Inflammatory macrophage treated with lipopolysaccharide for 1 hour (primary cell): Measurements from ENCODE around the gene GTF2A1.
"Not testable (repeated sequence)": the region's sequence is repeated elsewhere in the genome, so short reads cannot be mapped to it uniquely, and the experiment has no call there.

Experiments used
- DNase-seq, 2 donors: peaks; one replicate each; pipeline ENCODE4 v3.0.0-alpha.2; 2020 to 2022

GTF2A1 gene

GRCh38 chr14:81224222-81224621 is 3.5 kb upstream of the GTF2A1 start:
- no peak for DNase-seq

- not testable (repeated sequence) for DNase-seq
Observed at GRCh38 chr14:81223788-81224187, 3.0 kb upstream of the GTF2A1 start.

DNA sequence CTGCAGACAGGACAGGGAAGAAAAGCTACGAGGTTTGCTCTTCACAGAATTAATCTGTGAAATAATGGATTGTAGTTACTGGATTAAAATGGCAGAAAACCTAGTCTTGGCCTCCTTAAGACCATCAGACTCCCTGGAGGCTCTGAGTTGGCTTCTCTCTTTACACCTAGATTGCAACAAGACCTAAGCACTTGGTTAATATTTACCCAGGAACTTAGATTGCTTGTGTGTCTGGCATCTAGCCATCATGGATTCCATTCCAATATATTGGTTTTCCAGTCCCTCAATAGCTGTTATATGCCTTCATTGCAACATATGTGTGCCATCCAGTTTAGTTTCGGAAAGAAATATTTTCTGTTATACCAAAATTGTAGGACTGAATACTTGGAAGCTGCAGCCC is 1.9 kb upstream of the GTF2A1 start:
- DNase-seq = no peak

- DNase-seq = no peak
Observed at GRCh38 chr14:81222126-81222525, 1.4 kb upstream of the GTF2A1 start.

DNA sequence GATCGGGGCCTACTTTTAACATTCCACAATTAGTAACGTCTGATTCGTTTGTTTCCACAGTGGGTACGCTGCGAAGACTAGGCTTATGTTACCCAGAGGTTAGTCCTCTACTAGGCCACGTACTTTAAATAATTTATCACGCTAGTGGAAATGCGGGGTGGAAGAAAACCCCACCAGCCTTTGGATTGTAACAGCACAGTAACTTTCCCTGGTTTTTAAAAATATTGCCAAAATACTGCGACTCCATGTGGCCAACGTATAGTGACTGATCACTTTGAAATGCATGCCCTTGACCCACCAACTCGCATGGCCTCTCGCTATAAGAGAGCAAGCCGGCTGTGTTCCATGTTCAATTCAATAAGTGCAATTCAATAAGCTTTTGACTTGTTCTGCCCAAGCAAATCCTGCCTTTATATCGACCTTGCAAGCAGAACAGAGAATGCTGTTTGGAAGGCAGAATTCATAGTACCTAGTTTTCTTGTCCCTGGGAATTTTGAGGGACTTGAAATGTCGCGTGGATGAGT is 882 bp upstream of the GTF2A1 start:
- DNase-seq = no peak

- DNase-seq = no peak
Observed at GRCh38 chr14:81220580-81220829, 254 bp downstream of the GTF2A1 start.

DNA sequence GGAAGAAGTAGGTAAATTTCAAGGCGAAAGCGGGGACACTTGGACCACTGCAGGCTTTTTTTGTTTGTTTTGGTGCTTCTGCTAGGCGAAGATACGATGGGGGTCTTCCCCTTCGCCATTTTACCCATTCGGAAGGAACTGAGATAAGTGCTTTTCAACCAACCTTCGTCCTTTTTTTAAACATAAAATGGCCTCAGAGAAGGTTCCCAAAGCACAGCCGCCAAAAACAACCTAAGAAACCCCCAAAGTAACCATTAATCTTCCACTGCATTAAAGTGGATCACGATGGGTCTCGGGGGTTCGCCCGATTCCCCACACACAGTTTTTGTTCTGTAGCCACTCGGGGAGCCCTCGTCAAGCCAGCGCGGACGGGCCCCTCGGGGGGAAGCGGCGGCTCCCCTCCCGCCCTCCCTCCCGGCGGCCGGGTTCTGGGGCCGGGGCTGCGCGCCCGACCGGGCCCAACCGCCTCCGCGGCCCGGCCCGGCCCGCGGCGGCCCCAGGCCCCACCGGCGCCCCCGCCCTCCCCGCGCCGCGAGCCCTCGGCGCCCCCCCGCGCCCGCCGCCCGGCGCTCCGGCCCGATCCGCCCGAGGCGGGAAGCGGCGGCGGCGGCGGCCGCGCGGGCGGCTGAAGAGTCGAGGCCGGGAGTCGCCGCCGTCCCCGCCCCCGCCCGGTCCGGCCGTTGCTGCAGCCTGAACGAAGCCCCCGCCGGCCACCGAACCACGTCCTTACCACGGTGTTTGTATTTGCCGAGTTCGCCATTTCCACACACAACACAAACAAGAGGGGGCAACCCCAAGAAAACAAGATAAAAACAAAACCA is 790 bp downstream of the GTF2A1 start:
- DNase-seq = peak; percentile 31 to 40

GRCh38 chr14:81219210-81219758 is 1.5 kb downstream of the GTF2A1 start:
- peak; percentile 97 to 98 for DNase-seq

DNA sequence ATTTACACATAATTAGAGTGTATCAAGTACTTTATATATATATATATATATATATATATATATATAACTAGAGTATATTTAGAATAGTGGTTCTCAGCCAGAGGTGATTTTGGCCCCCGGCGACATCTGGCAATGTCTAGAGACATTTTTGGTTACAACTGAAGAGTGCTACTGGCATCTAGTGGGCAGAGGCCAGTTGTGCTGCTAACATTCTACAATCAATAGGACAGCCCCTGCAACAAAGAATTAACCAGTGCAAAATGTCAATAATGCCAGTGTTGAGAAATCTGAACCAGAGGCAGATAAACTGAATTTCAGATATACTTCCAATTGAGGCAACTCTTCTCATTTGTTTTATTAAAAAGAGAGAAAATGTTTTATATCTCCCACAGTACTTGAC is 8.9 kb downstream of the GTF2A1 start:
- peak; percentile 45 to 68 for DNase-seq

- peak; percentile 68 to 83 for DNase-seq
Observed at GRCh38 chr14:81209167-81209836, 11.5 kb downstream of the GTF2A1 start.

DNA sequence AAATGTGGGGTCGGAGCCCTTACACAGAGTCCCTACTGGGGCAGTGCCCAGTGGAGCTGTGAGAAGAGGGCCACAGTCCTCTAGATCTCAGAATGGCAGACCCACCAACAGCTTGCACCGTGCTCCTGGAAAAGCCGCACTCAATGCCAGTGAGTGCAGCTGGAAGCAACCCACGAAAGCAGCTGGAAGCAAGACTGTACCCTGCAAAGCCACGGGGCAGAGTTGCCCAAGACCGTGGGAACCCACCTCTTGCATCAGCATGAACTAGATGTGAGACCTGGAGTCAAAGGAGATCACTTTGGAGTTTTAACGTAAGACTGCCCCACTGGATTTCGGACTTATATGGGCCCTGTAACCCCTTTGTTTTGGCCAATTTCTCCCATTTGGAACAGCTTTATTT is 12.3 kb downstream of the GTF2A1 start:
- DNase-seq = peak in 1 of 2 donors; percentile 47

GRCh38 chr14:81206115-81206514 is 14.6 kb downstream of the GTF2A1 start:
- no peak for DNase-seq

DNA sequence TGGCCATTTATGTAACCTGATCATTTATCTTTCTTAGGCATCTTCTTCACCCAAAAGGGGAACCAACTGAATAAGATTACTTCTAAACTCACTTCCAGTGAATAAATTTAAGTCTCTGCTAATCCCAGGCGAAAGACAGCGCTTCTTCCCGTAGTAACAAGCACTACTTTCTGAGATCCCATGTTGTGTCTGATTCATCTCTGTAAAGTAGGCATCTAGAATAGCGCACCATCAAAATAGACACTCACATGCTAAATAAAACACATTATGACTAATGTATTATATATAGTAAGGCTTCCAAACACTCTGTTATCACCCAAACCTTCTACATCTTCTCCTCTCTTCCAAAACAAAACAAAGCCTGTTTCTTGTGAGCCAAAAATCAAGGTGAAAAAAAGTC is 15.1 kb downstream of the GTF2A1 start:
- DNase-seq = no peak

- peak in 1 of 2 donors; percentile 31 for DNase-seq
Observed at GRCh38 chr14:81200054-81200453, 20.7 kb downstream of the GTF2A1 start.

DNA sequence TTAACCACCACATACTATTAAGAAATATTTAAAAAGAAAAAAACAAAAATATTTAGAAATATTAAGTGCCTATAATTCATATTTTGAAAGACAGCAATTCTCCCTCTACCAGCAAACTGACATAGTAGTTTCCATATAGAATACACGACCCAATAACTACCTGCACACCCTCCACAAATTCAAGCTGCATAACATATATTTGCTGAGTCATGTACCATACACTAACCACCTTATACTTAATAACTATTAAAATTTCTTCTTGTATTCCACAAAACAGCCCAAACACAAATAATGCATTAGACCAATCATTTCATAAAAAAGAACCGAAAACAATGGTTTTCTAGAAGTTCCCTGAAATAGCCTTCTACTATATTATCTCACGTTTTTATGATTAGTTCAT is 21.7 kb downstream of the GTF2A1 start:
- DNase-seq = no peak

DNA sequence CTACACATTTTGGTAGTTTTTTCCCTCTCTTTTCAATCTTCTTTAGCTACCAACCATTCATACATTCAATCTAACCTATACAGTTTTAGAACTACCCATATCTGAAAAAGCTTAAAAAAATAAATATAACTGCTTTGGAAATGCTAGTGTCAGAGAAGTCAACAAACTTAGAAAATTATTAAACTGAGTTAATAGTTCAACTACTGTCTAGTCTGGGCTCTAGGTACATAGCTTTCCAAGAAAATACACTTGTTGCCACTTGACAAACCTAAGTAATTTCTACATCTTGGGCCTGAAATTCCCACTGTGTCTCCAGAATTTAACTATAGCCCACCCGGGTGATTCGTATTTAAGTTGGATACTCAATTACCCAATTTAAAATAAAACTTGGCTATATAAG is 22.1 kb downstream of the GTF2A1 start:
- DNase-seq = no peak

DNA sequence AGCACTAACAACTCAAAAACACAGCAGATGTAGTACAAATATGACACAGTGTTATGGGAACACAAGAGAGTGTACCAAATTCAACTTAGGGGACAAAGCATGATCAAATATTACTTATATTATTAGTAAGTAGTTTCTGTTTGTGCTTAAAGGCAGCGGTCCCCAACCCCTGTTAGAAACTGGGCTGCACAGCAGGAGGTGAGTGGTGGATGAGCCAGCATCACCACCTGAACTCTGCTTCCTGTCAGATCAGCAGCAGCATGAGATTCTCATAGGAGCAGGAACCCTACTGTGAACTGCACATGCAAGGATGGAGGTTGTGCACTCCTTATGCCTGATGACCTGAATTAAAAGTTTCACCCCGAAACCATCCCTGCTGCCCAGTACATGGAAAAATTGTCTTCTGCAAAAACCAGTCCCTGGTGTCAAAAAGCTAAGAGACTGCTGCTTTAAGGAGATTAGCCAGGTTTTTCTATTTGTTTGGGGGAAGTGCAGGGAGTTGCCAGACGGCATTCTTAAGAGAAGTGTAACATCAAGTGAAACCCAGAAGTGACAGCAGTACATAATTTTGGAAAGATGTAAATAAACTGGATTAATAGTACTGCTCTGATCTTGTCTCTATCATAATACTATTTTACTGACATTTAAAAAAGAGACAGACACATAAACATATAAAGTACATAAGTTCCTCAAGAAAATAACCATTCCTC is 26.7 kb downstream of the GTF2A1 start:
- DNase-seq = no peak

- DNase-seq = no peak
Observed at GRCh38 chr14:81192594-81192993, 28.2 kb downstream of the GTF2A1 start.

GRCh38 chr14:81187832-81188522 is 32.8 kb downstream of the GTF2A1 start:
- DNase-seq = no peak

DNA sequence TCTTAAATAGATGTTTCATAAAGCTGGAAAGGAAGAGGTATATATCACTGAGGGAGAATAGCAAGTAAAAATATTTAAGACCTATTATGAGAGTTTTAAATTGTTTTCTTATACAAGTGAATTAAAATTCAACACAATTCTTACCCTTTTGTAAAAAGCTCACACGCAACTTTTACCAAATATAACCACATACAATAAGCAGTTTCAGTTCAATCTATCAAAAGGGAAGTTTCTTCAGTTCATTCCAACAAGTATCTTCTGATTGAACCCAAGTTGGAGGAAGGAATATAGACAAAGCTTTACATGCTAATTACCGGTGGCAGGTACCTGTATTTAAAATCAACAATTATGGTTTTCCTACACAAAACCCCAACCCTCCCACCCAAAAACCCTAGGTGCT is 41.1 kb downstream of the GTF2A1 start:
- no peak for DNase-seq

GRCh38 chr14:81178063-81178462 is 42.7 kb downstream of the GTF2A1 start:
- DNase-seq = no peak

- DNase-seq = no peak
Observed at GRCh38 chr14:81177225-81177624, 43.5 kb downstream of the GTF2A1 start.

DNA sequence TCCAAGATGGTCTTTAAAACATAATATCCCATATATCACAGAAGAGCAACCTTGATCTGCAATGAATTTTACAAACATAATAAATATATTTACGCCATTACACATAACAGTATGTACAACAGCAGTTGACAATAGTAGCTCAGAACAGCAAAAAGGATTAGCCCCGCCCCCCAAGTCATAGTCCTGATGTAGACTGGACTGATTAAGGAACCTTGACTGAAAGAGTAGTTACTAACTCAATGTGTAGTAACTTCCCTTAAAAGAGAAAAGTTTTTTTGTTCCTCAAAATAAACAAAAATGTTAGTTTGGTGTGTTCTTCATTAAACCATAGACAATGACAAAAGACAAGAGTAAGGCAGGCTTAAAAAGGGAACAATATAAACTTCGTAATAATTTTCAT is 44.5 kb downstream of the GTF2A1 start:
- peak; percentile 82 to 89 for DNase-seq
